Colonic mucosa (tissue), 4 donors: ENCODE results near the gene CD302. TPM values are rescaled to one million over a fixed set of nuclear protein-coding genes. Genes with fewer than 3 reads are reported as not detected.

Source experiments
- DNase-seq: peaks from one replicate; pipeline ENCODE4 v3.0.0-alpha.2; 2020
- H3K27ac ChIP-seq: fragments of 200-600 bp; one replicate; pipeline ENCODE4 v1.8.0; 2021
- H3K27me3 ChIP-seq: fragments of 200-600 bp; one replicate; pipeline ENCODE4 v1.8.0; 2021
- H3K36me3 ChIP-seq: fragments of 200-600 bp; one replicate; pipeline ENCODE4 v1.8.0; 2021
- H3K4me1 ChIP-seq: fragments of 200-600 bp; one replicate; pipeline ENCODE4 v1.8.0; 2021; ENCODE audit warnings: mild to moderate bottlenecking
- H3K4me3 ChIP-seq: fragments of 200-600 bp; one replicate; pipeline ENCODE4 v1.8.0; 2021
- H3K9ac ChIP-seq, 2 donors: one replicate each; pipeline ENCODE4 v1.7.0; 2013; ENCODE audit warnings: control low read depth in 2 of 2, low read depth in 2 of 2, low read length in 2 of 2
- H3K9me3 ChIP-seq: fragments of 200-600 bp; one replicate; pipeline ENCODE4 v1.8.0; 2021
- CTCF ChIP-seq: fragments of 200-600 bp; IDR thresholded peaks from one replicate; pipeline ENCODE4 v1.8.0; 2022; ENCODE audit warnings: antibody characterized with exemption, mild to moderate bottlenecking
- intact Hi-C: fragments of 100-400 bp; cut with DNase I; formaldehyde crosslinking; loops from one replicate; pipeline ENCODE4 v1.14.1; 2022
- total RNA-seq, 2 donors: library from RNA; stranded (reverse); fragmentation: NEBNext Ultra II Directional in 1 of 2; extraction: Animal tissue kit (Norgen Biotek cat#: 25700) in 1 of 2; gene quantifications; one replicate each; pipeline ENCODE4 v1.2.1, GENCODE V29; 2021
- donor health status: healthy.
- donor health status: DM: no; HTN: no; CAD: no.
- donor health status: DM: no; HTN: no; CAD: no.

Gene CD302
- total RNA-seq, result 10 to 100 TPM in 1 of 2 donors, 1 to 10 TPM in 1; 8.5 to 15.1 TPM

GRCh38 chr2:159797543-159798375 lies at the start of gene CD302:
Gene CD302 (minus strand): TSS chr2:159798208. CDS start chr2:159798198, 10 bp downstream.
- Histone ChIP-seq H3K27ac (peak within 1 kb of the TSS; percentile 77), H3K27me3 (no peaks in the 10 kb centered on the region), H3K4me3 (peak within 1 kb of the TSS; percentile 80), H3K36me3 (no peaks in the 10 kb centered on the region), H3K9me3 (no peaks in the 10 kb centered on the region), H3K4me1 (no peaks in the 10 kb centered on the region), H3K9ac (peak within 1 kb of the TSS; percentile 82 to 86)
- DNase-seq, result peak; percentile 76
- no peak for TF ChIP-seq CTCF
- intact Hi-C loops, result no loop called here

- H3K9ac ChIP-seq, result no peak overlapping the region
- no peak overlapping the region for H3K4me3 ChIP-seq
- TF ChIP-seq CTCF, result no peak
- intact Hi-C loops, result no loop called here
- H3K27me3 ChIP-seq, result no peaks in the 10 kb centered on the region
- no peak for DNase-seq
- no peaks in the 10 kb centered on the region for H3K36me3 ChIP-seq
- no peaks in the 10 kb centered on the region for H3K4me1 ChIP-seq
- H3K9me3 ChIP-seq, result no peaks in the 10 kb centered on the region
- no peak overlapping the region for H3K27ac ChIP-seq
Observed at GRCh38 chr2:159846564-159846963, 48.6 kb upstream of the CD302 start.

- intact Hi-C loops, result no loop called here
- H3K27me3 ChIP-seq, result no peaks in the 10 kb centered on the region
- no peak overlapping the region for H3K9ac ChIP-seq
- H3K4me1 ChIP-seq, result no peaks in the 10 kb centered on the region
- H3K36me3 ChIP-seq, result no peaks in the 10 kb centered on the region
- no peak overlapping the region for H3K4me3 ChIP-seq
- TF ChIP-seq CTCF, result no peak
- no peaks in the 10 kb centered on the region for H3K9me3 ChIP-seq
- DNase-seq, result no peak
- no peak overlapping the region for H3K27ac ChIP-seq
Observed at GRCh38 chr2:159840616-159841015, 42.6 kb upstream of the CD302 start.

GRCh38 chr2:159832858-159833257 lies 34.9 kb upstream of the CD302 start:
- Histone ChIP-seq H3K27ac (no peak overlapping the region), H3K27me3 (no peaks in the 10 kb centered on the region), H3K9me3 (no peaks in the 10 kb centered on the region), H3K4me3 (no peak overlapping the region), H3K4me1 (no peaks in the 10 kb centered on the region), H3K36me3 (no peaks in the 10 kb centered on the region), H3K9ac (no peak overlapping the region)
- no peak for DNase-seq
- no peak for TF ChIP-seq CTCF
- intact Hi-C loops, result no loop called here

GRCh38 chr2:159832026-159832425 lies 34.0 kb upstream of the CD302 start:
- DNase-seq, result no peak
- no peaks in the 10 kb centered on the region for H3K4me1 ChIP-seq
- no peak overlapping the region for H3K27ac ChIP-seq
- H3K4me3 ChIP-seq, result no peak overlapping the region
- intact Hi-C loops, result no loop called here
- H3K9ac ChIP-seq, result no peak overlapping the region
- TF ChIP-seq CTCF, result no peak
- no peaks in the 10 kb centered on the region for H3K36me3 ChIP-seq
- H3K9me3 ChIP-seq, result no peaks in the 10 kb centered on the region
- H3K27me3 ChIP-seq, result no peaks in the 10 kb centered on the region
